NB4 (cell line): Measurements from ENCODE around the gene APP.

Experiments
- CTCF ChIP-seq: IDR thresholded peaks from one replicate; pipeline ENCODE4 v1.5.1; 2012; ENCODE audit warnings: low read depth, low read length
- POLR2A ChIP-seq: IDR thresholded peaks from 2 replicates; pipeline ENCODE4 v1.6.1; 2011; ENCODE audit warnings: mild to moderate bottlenecking; ENCODE audit not compliant: insufficient read length; ENCODE audit errors: extremely low read depth

GRCh38 chr21:25967901-25968438 lies 202.6 kb downstream of the APP start:
- TF ChIP-seq CTCF = no peak
- TF ChIP-seq POLR2A = no peak
